SK-N-SH (cell line): ENCODE measurements around the gene SLC35F1. TPM values are rescaled to one million over a fixed set of nuclear protein-coding genes. Genes with fewer than 3 reads are reported as not detected.

Experiments
- CTCF ChIA-PET: fragments of 300-600, 350-600 bp; formaldehyde crosslinking; extraction: SDS; loops from one replicate; lab custom pipeline; 2021; lab: Yijun Ruan, JAX
- POLR2A ChIA-PET: fragments of 350-600 bp; sonication (Branson Sonifier 250); formaldehyde crosslinking; extraction: SDS; loops from one replicate; lab custom pipeline; 2020; ENCODE audit warnings: antibody characterized with exemption, inconsistent platforms; lab: Yijun Ruan, JAX
- DNase-seq: peaks from one replicate; pipeline ENCODE4 v3.0.0; 2012
- H2AFZ ChIP-seq: fragments of 200-600 bp; sonication (generic); 2 replicates; pipeline ENCODE4 v1.8.1; 2016; ENCODE audit warnings: antibody characterized with exemption, mild to moderate bottlenecking, low read depth
- H3F3A ChIP-seq: fragments of 200-600 bp; sonication (generic); replicated peaks from 2 replicates; pipeline ENCODE3; 2016; ENCODE audit warnings: antibody characterized with exemption, mild to moderate bottlenecking; ENCODE audit not compliant: insufficient read depth
- H3K27ac ChIP-seq, 2 experiments: fragments of 200-500 bp in 1 of 2; fragments of 200-600 bp in 1 of 2; sonication (Bioruptor generic) in 1 of 2; sonication (generic), shearing (Covaris generic) in 1 of 2; 2 replicates each; pipeline versions ENCODE4 v1.5.1 to v1.6.1; 2014 to 2016; ENCODE audit warnings: low read depth in 2 of 2, inconsistent platforms in 1 of 2, low read length in 1 of 2, mild to moderate bottlenecking in 1 of 2, mixed read lengths in 1 of 2
- H3K27me3 ChIP-seq: fragments of 200-600 bp; sonication (generic), shearing (Covaris generic); 2 replicates; pipeline ENCODE4 v1.6.1; 2016; ENCODE audit warnings: mixed run types; ENCODE audit not compliant: insufficient read depth
- H3K36me3 ChIP-seq, 2 experiments: fragments of 200-500 bp in 1 of 2; fragments of 200-600 bp in 1 of 2; sonication (Bioruptor generic) in 1 of 2; sonication (generic) in 1 of 2; replicated peaks in 1 of 2; 2 replicates each; pipeline versions ENCODE3 to v1.5.1; 2014 to 2016; ENCODE audit warnings: low read length in 1 of 2, mild to moderate bottlenecking in 1 of 2; ENCODE audit not compliant: insufficient read depth in 2 of 2, control insufficient read depth in 1 of 2
- H3K4me1 ChIP-seq, 2 experiments: fragments of 200-500 bp in 1 of 2; fragments of 200-600 bp in 1 of 2; sonication (Bioruptor generic) in 1 of 2; sonication (generic), shearing (Covaris generic) in 1 of 2; 2 replicates each; pipeline versions ENCODE4 v1.5.1 to v1.6.1; 2014 to 2016; ENCODE audit warnings: low read depth in 1 of 2, low read length in 1 of 2, mixed run types in 1 of 2; ENCODE audit not compliant: insufficient read depth in 2 of 2, control insufficient read depth in 1 of 2
- H3K4me2 ChIP-seq: fragments of 200-600 bp; sonication (generic), shearing (Covaris generic); 2 replicates; pipeline ENCODE4 v1.6.1; 2017; ENCODE audit warnings: mixed run types
- H3K4me3 ChIP-seq, 2 experiments: fragments of 200-500 bp in 1 of 2; fragments of 200-600 bp in 1 of 2; sonication (Bioruptor generic) in 1 of 2; sonication (generic), shearing (Covaris generic) in 1 of 2; 2 replicates each; pipeline versions ENCODE4 v1.5.1 to v1.8.1; 2014 to 2016; ENCODE audit warnings: low read depth in 2 of 2, inconsistent platforms in 1 of 2, low read length in 1 of 2, mild to moderate bottlenecking in 1 of 2, mixed read lengths in 1 of 2, moderate library complexity in 1 of 2
- H3K79me2 ChIP-seq: fragments of 200-600 bp; sonication (generic); 2 replicates; pipeline ENCODE4 v1.8.1; 2017; ENCODE audit warnings: mild to moderate bottlenecking; ENCODE audit not compliant: insufficient read depth
- H3K9ac ChIP-seq: fragments of 200-600 bp; sonication (generic); 2 replicates; pipeline ENCODE4 v1.6.1; 2017; ENCODE audit warnings: mixed run types
- H3K9me2 ChIP-seq: fragments of 200-600 bp; sonication (generic); 2 replicates; pipeline ENCODE4 v1.6.1; 2017; ENCODE audit warnings: mixed run types
- H3K9me3 ChIP-seq: fragments of 200-600 bp; sonication (generic); 2 replicates; pipeline ENCODE4 v1.6.1; 2017; ENCODE audit warnings: mixed run types, mild to moderate bottlenecking, moderate library complexity
- H4K20me1 ChIP-seq: fragments of 200-600 bp; sonication (generic); 2 replicates; pipeline ENCODE4 v1.6.1; 2017; ENCODE audit warnings: mild to moderate bottlenecking, mixed run types; ENCODE audit not compliant: insufficient read depth
- ELF1 ChIP-seq: IDR thresholded peaks from 2 replicates; pipeline ENCODE4 v1.4.0; 2012
- EP300 ChIP-seq, 2 experiments: IDR thresholded peaks; 2 replicates each; pipeline versions ENCODE4 v1.4.0 to v1.6.1; 2012; ENCODE audit warnings: borderline replicate concordance in 1 of 2, low read depth in 1 of 2, low read length in 1 of 2
- MXI1 ChIP-seq: IDR thresholded peaks from 2 replicates; pipeline ENCODE4 v1.6.1; 2012; ENCODE audit warnings: mild to moderate bottlenecking, low read depth, low read length, improper control_type of control experiment
- NRF1 ChIP-seq: IDR thresholded peaks from 2 replicates; pipeline ENCODE4 v1.6.1; 2012; ENCODE audit warnings: low read depth, mild to moderate bottlenecking, low read length
- POLR2AphosphoS5 ChIP-seq: IDR thresholded peaks from 2 replicates; pipeline ENCODE4 v1.6.1; 2012; ENCODE audit warnings: low read depth, low read length
- RAD21 ChIP-seq: IDR thresholded peaks from 2 replicates; pipeline ENCODE4 v1.6.1; 2012; ENCODE audit warnings: mild to moderate bottlenecking, low read length
- RCOR1 ChIP-seq: fragments of 150-350 bp; IDR thresholded peaks from 2 replicates; pipeline ENCODE4 v1.6.1; 2017; ENCODE audit warnings: antibody characterized with exemption, low read length
- SMC3 ChIP-seq: IDR thresholded peaks from 2 replicates; pipeline ENCODE4 v1.6.1; 2012; ENCODE audit warnings: low read depth, low read length, improper control_type of control experiment
- TAF1 ChIP-seq: IDR thresholded peaks from 2 replicates; pipeline ENCODE4 v1.6.1; 2012; ENCODE audit warnings: low read depth, mild to moderate bottlenecking, low read length, moderate library complexity, borderline replicate concordance
- TEAD4 ChIP-seq: IDR thresholded peaks from 2 replicates; pipeline ENCODE4 v1.4.0; 2012; ENCODE audit warnings: mild to moderate bottlenecking, borderline replicate concordance; ENCODE audit not compliant: insufficient read depth
- WGBS: methylation state at CpG from one replicate; pipeline ENCODE4 v1.1.6; 2017; ENCODE audit warnings: low lambda C conversion rate; 5-methylcytosine and 5-hydroxymethylcytosine counted together
- polyA plus RNA-seq, 3 experiments: library from polyadenylated mRNA; depleted of rRNA; stranded (reverse); fragments of >200 nt; gene quantifications; 2 replicates each; pipeline ENCODE4 v1.2.3, GENCODE V29; 2012
- TF ChIP-seq, protein P1 (sequence below): IDR thresholded peaks from 2 replicates; pipeline ENCODE4 v1.6.1; 2012; ENCODE audit warnings: mild to moderate bottlenecking, low read depth, low read length, moderate library complexity
- TF ChIP-seq, protein P2 (sequence below): IDR thresholded peaks from 2 replicates; pipeline ENCODE4 v1.4.0; 2012; ENCODE audit warnings: low read depth
- TF ChIP-seq, protein P3 (sequence below): IDR thresholded peaks from 2 replicates; pipeline ENCODE4; 2012

The SLC35F1 gene
- polyA plus RNA-seq, 1 of the 3 experiments (the other 2 are of a cell fraction): under 0.01 TPM

DNA sequence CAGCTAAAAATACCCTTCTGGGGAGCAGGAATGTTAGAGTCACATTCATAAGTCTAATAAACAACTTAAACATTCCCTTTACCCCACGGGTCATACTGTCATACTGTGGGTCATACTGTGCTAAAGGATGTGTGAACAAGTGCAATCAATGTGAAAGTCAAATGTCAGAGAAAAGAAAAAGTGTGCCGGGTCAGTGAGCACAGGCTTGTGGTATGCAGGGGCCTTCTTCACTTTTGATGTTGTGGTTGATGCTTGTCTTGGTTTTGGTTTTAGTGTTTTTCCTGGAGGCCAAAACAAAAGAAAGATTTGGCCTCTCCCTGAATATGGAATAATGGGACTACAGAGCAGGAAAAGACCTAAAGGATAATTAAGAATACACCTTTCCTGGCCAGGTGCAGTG lies 373.1 kb downstream of the SLC35F1 start:
- Histone ChIP-seq H3K36me3 (no peaks in the 10 kb centered on the region), H3K9me3 (no peaks in the 10 kb centered on the region), H3K79me2 (no peaks in the 10 kb centered on the region), H3K4me1 (peaks cover 0 to 16% of the 10 kb centered on the region in 2 experiments; a peak in 2 of 4 replicates), H3K4me2 (no peak overlapping the region), H3K9ac (no peak overlapping the region), H3K9me2 (no peaks in the 10 kb centered on the region), H3F3A (no peaks in the 10 kb centered on the region), H4K20me1 (no peaks in the 10 kb centered on the region), H2AFZ (no peak overlapping the region), H3K27me3 (peaks cover 6% of the 10 kb centered on the region; the same call in 1 of the 2 replicates)
- CTCF ChIA-PET: interaction anchor here (2.3 kb wide), 1 partner anchor 520 kb away, joined by 5 read pairs; no protein-coding TSS in a partner anchor
- TF ChIP-seq TAF1: no peak
- TF ChIP-seq, protein P1, sequence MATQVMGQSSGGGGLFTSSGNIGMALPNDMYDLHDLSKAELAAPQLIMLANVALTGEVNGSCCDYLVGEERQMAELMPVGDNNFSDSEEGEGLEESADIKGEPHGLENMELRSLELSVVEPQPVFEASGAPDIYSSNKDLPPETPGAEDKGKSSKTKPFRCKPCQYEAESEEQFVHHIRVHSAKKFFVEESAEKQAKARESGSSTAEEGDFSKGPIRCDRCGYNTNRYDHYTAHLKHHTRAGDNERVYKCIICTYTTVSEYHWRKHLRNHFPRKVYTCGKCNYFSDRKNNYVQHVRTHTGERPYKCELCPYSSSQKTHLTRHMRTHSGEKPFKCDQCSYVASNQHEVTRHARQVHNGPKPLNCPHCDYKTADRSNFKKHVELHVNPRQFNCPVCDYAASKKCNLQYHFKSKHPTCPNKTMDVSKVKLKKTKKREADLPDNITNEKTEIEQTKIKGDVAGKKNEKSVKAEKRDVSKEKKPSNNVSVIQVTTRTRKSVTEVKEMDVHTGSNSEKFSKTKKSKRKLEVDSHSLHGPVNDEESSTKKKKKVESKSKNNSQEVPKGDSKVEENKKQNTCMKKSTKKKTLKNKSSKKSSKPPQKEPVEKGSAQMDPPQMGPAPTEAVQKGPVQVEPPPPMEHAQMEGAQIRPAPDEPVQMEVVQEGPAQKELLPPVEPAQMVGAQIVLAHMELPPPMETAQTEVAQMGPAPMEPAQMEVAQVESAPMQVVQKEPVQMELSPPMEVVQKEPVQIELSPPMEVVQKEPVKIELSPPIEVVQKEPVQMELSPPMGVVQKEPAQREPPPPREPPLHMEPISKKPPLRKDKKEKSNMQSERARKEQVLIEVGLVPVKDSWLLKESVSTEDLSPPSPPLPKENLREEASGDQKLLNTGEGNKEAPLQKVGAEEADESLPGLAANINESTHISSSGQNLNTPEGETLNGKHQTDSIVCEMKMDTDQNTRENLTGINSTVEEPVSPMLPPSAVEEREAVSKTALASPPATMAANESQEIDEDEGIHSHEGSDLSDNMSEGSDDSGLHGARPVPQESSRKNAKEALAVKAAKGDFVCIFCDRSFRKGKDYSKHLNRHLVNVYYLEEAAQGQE: no peak
- TF ChIP-seq, protein P2, sequence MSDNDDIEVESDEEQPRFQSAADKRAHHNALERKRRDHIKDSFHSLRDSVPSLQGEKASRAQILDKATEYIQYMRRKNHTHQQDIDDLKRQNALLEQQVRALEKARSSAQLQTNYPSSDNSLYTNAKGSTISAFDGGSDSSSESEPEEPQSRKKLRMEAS: no peak
- TF ChIP-seq, all 33 proteins: peak for 0
- WGBS: 60% methylated on average over 2 of the region's 2 CpGs
- Histone ChIP-seq H3K27ac (no peak overlapping the region), H3K4me3 (no peak overlapping the region)
- DNase-seq: no peak
- POLR2A ChIA-PET: no interaction called here

DNA sequence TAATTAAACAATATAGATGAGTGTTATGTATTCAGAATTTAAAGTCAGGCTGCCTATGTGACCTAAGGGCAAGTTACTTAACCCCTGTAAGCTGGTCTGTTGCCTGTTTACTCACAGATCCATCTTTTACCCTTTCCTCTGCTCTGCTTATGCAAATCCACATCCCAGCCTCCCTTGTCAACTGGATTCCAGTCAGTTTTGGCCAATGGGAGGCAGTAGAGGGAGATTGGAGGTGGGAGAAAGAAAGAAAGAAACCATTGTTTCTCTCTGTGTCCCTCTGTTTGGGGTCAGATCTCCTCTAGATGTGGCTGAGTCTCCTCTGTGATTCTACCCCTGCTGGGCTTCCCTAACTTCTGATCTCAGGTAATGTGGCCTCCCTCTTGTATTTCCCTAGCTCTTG lies 374.2 kb downstream of the SLC35F1 start:
- Histone ChIP-seq H3K36me3 (no peaks in the 10 kb centered on the region), H3K4me3 (no peak overlapping the region), H2AFZ (no peak overlapping the region), H3K9me2 (no peaks in the 10 kb centered on the region), H3K79me2 (no peaks in the 10 kb centered on the region), H3K27ac (no peak overlapping the region), H3F3A (no peaks in the 10 kb centered on the region), H3K4me2 (no peak overlapping the region), H4K20me1 (no peaks in the 10 kb centered on the region), H3K27me3 (peaks cover 6% of the 10 kb centered on the region; the same call in 1 of the 2 replicates), H3K4me1 (peaks cover 0 to 16% of the 10 kb centered on the region in 2 experiments; a peak in 2 of 4 replicates), H3K9ac (no peak overlapping the region), H3K9me3 (no peaks in the 10 kb centered on the region)
- ChIA-PET CTCF (interaction anchor here (2.4 kb wide), 1 partner anchor 519 kb away, joined by 9 read pairs; no protein-coding TSS in a partner anchor), POLR2A (no interaction called here)
- TF ChIP-seq MXI1 (no peak), NRF1 (no peak), ELF1 (no peak), SMC3 (no peak), EP300 (IDR thresholded peaks at IDR 0.05; ENCODE audit: borderline replicate concordance in 1 of 2, low read depth in 1 of 2, low read length in 1 of 2) (no peak), TEAD4 (no peak), RCOR1 (no peak), POLR2AphosphoS5 (no peak), RAD21 (no peak)
- TF ChIP-seq, protein P3, sequence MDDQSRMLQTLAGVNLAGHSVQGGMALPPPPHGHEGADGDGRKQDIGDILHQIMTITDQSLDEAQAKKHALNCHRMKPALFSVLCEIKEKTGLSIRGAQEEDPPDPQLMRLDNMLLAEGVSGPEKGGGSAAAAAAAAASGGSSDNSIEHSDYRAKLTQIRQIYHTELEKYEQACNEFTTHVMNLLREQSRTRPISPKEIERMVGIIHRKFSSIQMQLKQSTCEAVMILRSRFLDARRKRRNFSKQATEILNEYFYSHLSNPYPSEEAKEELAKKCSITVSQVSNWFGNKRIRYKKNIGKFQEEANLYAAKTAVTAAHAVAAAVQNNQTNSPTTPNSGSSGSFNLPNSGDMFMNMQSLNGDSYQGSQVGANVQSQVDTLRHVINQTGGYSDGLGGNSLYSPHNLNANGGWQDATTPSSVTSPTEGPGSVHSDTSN: no peak
- DNase-seq: no peak
